HL-60 (cell line): Measurements from ENCODE around the gene BMP7.

Source experiments
- GABPA ChIP-seq: IDR thresholded peaks from 2 replicates; pipeline ENCODE4 v1.6.1; 2012; ENCODE audit warnings: low read depth
- POLR2AphosphoS5 ChIP-seq: IDR thresholded peaks from 2 replicates; pipeline ENCODE4 v1.6.1; 2012; ENCODE audit warnings: low read depth
- SPI1 ChIP-seq: IDR thresholded peaks from 2 replicates; pipeline ENCODE4 v1.6.1; 2012; ENCODE audit warnings: low read depth, mild to moderate bottlenecking, borderline replicate concordance
- TF ChIP-seq, protein P1 (sequence below): IDR thresholded peaks from one replicate; pipeline ENCODE4 v1.5.1; 2011; ENCODE audit warnings: low read length, control low read depth, inconsistent platforms; ENCODE audit not compliant: insufficient read depth
- TF ChIP-seq, protein P2 (sequence below): IDR thresholded peaks from 2 replicates; pipeline ENCODE4 v1.6.1; 2012; ENCODE audit warnings: low read depth; ENCODE audit not compliant: insufficient replicate concordance

DNA sequence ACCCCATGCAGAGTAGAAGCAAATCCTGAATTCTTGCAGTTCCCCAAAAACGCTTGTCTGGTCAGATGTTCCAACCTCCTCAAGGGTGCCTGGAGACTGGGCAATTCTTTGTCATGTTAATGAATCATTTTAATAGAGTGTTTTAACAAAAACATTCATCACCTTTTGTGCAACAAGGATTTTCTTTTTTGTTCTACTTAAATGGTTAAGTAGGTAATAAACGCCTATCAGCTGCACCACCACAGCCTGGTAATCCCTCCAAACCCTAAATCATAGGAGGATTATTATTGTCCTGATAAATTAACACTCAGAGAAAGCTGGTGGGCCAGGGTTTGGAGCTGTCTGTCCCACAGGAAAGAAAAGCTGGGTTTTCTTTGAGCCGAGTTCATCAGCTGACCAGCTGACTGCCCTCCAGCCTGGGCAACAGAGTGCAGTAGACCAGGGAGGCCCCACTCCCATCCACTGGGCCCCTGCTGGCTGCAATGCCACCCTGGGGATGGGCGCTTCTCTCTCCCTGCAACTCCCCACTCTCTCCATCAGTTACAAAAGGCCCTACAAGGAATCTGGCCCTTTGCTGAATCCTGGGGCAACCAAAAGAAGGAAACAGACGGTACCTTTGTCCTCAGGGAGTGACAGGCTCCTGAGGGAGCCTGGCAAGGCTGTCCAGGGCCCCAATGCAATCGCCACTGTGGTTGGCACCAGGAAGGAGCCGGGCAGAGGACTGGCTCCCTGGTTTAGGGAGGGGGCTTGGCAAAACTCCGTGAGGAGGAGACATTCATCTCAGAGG is 23.1 kb upstream of the BMP7 start:
- TF ChIP-seq, protein P1, sequence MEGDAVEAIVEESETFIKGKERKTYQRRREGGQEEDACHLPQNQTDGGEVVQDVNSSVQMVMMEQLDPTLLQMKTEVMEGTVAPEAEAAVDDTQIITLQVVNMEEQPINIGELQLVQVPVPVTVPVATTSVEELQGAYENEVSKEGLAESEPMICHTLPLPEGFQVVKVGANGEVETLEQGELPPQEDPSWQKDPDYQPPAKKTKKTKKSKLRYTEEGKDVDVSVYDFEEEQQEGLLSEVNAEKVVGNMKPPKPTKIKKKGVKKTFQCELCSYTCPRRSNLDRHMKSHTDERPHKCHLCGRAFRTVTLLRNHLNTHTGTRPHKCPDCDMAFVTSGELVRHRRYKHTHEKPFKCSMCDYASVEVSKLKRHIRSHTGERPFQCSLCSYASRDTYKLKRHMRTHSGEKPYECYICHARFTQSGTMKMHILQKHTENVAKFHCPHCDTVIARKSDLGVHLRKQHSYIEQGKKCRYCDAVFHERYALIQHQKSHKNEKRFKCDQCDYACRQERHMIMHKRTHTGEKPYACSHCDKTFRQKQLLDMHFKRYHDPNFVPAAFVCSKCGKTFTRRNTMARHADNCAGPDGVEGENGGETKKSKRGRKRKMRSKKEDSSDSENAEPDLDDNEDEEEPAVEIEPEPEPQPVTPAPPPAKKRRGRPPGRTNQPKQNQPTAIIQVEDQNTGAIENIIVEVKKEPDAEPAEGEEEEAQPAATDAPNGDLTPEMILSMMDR = no peak
- no peak for TF ChIP-seq GABPA
- no peak for TF ChIP-seq POLR2AphosphoS5
- TF ChIP-seq, protein P2, sequence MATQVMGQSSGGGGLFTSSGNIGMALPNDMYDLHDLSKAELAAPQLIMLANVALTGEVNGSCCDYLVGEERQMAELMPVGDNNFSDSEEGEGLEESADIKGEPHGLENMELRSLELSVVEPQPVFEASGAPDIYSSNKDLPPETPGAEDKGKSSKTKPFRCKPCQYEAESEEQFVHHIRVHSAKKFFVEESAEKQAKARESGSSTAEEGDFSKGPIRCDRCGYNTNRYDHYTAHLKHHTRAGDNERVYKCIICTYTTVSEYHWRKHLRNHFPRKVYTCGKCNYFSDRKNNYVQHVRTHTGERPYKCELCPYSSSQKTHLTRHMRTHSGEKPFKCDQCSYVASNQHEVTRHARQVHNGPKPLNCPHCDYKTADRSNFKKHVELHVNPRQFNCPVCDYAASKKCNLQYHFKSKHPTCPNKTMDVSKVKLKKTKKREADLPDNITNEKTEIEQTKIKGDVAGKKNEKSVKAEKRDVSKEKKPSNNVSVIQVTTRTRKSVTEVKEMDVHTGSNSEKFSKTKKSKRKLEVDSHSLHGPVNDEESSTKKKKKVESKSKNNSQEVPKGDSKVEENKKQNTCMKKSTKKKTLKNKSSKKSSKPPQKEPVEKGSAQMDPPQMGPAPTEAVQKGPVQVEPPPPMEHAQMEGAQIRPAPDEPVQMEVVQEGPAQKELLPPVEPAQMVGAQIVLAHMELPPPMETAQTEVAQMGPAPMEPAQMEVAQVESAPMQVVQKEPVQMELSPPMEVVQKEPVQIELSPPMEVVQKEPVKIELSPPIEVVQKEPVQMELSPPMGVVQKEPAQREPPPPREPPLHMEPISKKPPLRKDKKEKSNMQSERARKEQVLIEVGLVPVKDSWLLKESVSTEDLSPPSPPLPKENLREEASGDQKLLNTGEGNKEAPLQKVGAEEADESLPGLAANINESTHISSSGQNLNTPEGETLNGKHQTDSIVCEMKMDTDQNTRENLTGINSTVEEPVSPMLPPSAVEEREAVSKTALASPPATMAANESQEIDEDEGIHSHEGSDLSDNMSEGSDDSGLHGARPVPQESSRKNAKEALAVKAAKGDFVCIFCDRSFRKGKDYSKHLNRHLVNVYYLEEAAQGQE = no peak
- no peak for TF ChIP-seq SPI1
